ENCODE data around the gene HACD2.
"Not testable (repeated sequence)": the region's sequence is repeated elsewhere in the genome, so short reads cannot be mapped to it uniquely, and the experiment has no call there.

Gene HACD2

DNA sequence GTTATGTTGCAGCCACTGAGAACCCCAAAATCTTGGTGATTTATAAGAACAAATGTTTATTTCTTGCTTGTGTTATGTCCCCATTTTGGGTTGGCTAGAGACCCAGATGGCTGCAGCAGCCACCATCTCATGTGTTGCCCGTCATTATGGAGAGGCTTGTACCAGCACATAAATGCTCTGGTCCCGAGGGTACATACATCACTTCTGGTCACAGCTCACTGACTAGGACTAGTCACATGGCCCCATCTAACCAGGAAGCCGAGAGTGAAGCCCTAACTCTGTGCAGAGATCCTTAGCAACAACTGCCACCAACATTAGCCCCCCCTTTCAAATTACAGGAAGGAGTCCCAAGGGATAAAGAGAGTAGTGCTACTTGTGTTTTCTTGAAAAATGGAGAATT is 25.5 kb upstream of the HACD2 start:
- no peak for DNase-seq

DNA sequence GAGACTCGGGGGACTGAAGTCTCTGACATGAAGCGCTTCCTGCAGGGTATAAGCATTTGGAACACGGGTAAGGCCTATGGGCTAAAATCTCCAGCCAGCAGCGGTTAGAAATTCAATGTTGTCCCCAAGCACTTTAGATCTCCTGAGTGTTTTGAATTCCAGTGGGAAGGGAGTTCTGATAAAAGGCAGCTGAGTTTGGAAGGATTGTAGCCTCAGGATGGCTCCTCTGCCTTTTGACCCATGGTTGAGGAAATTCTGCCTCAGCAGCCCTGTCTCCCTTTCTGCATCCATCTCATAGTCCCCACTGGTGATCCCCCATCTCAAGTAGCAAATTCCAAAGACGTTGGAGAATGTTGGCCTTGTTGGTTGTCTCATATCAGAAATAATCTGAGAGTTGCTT is 24.2 kb upstream of the HACD2 start:
- DNase-seq: no peak

DNA sequence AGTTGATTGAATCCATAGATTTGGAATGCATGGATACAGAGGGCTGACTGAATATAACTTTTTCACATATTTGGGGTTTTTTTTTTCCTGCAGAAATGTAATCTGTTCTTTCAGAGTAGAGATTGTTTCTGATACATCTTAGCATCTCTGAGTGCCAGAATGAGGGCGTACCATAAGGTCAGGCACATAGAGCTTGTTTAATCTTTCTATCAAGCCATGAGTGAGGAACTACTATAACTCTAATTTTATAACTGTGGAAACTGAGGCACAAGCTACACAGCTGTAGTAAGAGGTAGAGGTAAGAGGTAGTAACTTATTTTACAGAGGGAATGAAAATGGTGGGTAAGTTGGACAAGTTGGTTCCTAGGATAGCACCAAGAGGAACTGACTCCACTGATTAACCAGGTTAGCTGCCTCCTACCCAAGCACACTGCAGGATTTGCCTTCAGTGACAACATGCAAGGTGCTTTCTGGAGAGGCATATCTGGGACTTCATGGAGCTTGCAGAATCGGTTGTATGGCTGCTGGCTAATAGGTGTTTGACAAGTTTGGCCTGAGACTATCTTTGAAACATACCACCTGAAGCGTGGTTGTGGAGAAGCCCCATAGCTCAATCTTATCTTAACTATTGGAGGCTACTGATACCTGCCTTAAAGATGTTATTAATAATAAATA is 23.5 kb upstream of the HACD2 start:
- DNase-seq: no peak

DNA sequence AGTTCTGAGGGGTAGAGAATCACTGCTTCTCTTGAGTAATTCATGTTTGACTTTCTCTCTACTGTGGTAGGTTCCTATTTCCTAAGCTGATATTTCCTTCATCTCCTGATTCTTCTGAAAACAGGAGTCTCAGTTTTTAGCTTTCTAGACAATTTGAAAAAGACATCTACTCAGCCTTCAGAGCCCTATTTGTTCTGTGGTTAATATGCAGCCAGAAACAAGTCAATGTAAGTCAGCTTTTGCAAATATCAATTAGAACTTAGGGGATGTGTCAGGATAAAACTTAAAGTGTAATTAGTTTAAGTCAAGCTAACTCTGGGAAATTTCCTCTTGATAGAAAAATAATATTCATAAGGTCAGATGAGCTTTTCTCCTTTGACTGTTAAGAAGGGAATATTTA is 21.7 kb upstream of the HACD2 start:
- DNase-seq: no peak

DNA sequence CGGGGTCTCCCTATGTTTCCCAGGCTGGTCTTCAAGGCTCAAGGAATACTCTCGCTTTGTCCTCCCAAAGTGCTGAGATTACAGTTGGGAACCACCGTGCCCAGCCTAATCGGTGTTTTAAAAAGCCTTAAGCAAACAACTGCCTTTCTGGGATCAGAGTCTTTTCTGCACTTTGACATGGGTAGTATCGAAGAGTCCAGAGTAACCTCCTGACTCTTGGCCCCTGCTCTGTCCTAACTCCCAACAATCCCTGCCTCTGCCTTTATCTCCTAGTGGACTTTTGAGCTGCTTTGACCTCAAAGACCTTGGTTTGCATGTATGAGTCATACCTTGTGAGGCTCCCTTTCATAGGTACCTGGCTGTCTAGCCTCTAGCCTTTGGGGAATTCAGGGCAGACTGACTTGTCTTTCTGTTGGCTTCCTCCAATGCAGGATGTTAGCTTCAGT is 21.0 kb upstream of the HACD2 start:
- no peak for DNase-seq

DNA sequence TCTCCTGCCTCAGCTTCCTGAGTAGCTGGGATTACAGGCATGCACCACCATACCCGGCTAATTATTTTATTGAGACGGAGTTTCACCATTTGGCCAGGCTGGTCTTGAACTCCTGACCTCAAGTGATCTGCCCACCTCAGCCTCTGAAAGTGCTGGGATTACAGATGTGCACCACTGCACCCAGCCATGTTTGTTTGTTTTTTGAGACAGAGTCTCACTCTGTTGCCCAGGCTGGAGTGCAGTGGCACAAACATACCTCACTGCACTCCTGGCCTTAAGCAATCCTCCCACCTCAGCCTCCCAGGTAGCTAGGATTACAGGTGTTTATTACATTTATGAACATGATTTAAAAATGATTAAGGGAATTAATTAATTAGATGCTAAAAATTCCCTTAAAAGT is 18.3 kb upstream of the HACD2 start:
- not testable (repeated sequence) for DNase-seq

DNA sequence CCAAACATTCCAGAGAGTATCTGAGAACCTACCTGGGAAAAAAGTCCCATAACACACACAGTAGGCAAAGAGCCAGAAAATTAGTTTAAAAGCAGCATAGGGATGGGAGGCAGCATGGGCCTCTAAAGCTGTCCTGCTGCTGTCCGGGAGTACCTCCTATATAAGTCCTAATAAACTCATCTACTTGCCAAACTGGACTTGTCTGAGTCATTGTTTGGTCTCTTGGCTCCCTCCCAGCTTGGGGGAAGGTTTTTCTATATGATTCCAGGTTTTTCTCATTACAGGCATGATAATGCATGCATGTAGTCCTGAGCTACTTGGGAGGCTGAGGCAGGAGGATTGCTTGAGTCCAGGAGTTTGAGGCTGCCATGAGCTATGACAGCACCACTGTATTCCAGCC is 17.5 kb upstream of the HACD2 start:
- no peak for DNase-seq

DNA sequence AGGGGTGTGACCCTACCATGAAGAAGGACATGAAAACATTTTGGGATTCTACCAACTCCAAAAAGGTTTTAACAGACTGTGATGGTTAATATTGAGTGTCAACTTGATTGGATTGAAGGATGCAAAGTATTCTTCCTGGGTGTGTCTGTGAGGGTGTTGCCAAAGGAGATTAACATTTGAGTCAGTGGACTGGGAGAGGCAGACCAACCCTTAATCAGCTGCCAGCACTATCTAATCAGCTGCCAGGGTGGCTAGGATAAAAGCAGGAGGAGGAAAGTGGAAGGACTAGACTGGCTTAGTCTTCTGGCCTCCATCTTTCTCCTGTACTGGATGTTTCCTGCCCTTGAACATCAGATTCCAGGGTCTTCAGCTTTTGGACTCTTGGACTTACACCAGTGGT is 16.0 kb upstream of the HACD2 start:
- DNase-seq: not testable (repeated sequence)

DNA sequence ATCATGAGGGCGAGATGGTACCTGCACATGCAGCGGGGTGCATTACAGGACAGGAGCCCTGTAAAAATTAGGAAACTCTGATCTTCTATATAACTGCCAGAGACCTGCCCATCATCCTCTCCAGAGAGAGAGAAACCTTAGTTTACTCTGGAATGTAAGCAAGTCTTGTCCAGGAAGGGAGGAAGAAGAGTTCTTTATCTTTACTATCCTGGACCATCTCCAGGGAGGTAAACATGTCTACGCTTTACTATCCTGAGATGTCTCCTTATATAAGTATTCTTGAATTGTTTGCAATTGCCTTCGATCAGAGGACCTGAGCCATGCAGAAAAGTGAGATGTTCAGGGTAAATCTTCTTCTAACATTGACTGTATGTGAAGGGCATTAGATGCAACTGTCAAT is 12.7 kb upstream of the HACD2 start:
- DNase-seq: no peak

DNA sequence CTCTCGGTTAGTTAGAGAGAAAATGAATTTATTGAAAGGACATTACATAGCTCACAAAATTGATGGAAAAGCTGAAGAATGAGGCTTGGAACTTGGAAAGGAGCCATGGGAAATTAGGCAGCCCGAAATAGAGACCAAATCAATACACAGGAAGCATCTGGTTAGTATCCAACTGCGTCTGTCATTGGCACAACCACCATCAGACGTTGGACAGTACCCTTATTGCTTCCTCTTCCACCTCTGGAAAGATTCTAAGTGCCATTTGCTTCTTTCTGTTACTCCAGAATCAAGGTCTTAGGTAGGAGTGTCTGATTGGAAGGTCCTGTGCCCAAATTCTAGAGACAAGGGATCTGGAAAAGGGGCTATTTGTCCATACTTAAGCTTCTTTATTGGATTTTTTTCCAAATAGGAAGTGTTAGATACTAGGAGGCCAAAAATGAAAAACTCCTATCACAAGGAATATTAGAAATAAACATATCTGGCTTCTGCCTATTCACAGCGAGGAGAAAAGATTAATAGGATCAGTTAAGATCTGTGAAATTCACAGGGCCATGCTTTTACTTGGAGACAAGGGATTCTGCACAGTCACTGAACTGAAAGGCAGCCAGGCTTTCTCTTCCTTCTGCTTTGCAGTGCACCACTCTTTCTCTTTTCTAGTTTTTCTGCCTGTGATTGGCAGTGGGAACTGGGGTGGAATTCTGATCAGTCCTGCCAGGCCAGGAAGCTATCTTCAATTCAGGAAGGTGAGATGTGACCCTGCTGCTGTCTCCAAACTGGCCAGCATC is 10.7 kb upstream of the HACD2 start:
- no peak for DNase-seq

DNA sequence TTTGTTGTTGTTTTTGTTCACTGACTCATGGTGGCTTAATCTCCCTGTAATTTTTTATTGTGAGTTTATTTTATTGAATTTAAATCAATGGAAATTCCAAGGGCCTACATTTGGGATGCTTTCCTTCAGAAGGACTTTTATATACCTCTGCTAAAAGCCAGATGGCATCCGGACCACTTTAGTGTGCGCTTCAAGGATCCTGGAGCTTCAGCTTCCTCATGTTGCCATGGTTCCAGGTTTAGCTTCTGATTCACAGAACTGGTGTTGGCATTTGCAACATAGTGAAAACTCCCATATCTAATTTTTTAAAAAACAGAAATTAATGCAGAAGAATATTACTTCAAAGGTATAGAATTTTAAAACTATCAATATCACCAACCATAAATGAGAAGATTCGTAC is 8.5 kb upstream of the HACD2 start:
- no peak for DNase-seq

DNA sequence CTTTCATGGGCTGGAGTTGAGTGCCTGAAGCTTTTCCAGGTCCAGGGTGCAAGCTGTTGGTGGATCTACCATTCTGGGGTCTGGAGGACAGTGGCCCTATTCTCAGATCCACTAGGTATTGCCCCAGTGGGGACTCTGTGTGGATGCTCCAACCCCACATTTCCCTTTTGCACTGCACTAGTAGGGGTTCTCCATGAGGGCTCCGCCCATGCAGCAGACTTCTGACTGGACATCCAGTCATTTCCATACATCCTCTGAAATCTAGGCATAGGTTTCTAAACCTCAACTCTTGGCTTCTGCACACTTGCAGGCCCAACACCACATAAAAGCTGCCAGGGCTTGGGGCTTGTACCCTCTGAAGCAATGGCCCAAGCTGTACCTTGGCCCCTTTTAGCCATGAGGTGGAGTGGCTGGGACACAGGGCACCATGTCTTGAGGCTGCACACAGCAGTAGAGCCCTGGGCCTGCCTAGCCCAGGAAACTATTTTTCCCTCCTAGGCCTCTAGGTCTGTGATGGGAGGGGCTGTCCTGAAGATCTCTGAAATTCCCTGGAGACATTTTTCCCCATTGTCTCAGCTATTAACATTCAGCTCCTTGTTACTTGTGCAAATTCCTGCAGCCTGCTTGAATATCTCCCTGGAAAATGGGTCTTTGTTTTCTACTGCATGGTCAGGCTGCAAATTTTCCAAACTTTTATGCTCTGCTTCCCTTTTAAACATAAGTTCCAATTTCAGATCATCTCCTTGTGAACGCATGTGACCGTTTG is 6.0 kb upstream of the HACD2 start:
- DNase-seq: no peak

DNA sequence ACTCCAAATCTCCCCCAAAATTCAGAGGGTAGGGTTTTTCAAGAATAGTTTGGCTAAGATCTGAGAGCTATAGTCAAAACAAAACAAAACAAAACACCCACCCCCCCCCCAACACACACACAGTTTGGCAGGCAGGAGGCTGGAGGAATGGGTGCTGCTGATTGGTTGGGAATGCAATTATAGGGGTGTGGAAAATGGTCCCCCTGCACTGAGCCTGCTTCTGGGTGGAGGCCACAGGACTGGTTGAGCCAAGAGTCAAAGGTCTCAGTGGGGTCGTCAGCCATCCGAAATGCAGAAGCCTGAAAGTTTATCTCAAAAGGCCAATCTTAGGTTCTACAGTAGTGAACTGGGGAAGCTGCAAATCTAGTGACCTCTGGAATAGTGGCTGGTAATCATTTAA is 2.5 kb upstream of the HACD2 start:
- no peak for DNase-seq

DNA sequence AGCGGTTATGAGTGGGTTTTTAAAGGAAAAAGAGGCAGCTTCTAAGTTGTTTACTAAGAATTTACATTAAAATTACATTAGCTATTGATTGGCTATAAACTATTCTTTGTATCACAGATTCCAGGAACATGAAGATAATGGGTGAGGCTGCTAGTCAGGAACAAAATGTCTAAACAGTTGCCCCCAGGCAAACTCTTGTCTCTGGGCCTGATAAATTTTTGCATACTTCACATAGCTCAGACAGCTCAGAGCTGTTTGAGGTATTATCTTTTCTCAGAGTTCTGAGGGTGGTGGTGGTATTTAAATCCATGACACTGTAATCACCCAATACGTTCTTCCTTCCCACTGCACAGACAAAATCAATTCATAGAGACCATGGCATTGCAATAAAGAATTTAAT is 2.1 kb upstream of the HACD2 start:
- DNase-seq: no peak

DNA sequence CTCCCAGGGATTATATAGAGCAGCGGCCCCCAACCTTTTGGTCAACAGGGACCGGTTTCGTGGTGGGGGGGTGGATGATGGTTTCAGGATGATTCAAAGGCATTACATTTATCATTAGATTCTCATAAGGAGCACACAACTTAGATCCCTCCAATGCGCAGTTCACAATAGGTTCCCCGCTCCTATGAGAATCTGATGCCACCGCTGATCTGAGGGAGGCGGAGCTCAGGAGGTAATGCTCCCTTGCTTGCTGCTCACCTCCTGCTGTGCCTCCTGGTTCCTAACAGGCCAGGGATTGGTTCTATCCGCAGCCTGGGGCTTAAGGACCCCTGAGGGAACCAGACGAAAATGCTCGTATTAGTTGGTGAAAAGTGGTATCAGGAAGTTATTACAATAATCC is 1.3 kb upstream of the HACD2 start:
- DNase-seq: peak; percentile 55 to 61

DNA sequence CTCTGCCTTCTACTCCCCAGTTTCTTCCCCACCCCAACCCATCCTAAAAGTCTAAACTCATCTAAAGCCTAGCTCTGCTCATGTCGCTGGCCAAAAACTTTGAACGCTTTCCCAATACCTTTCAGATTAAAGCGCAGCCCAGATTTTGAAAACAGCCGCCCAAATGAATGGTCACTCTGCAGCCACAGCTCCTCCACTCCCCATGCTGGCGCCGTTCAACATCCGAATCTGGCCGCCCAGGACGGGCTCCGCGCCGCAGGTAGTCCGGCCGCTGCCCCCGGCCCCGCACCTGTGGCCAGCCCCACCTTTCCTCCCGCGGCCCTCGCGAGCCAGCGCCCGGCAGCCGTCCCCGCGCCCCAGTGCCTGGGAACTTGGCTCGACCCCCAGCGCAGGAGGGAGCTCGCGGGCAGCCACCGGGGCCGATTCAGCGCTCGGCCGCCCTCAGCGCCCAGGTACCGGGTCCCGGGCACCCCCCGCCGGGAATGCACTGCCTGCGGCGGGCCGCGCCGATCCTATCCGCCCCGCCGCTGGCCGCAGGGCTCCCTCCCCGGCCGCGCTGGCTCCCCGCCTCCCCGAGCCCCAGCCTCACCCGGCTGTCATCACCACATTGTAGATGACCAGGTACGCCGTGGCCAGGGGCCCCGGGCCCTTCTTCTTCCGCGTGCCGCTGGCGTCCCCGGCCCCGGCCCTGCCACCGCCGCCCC is 417 bp downstream of the HACD2 start:
- DNase-seq: peak; percentile 39 to 44

DNA sequence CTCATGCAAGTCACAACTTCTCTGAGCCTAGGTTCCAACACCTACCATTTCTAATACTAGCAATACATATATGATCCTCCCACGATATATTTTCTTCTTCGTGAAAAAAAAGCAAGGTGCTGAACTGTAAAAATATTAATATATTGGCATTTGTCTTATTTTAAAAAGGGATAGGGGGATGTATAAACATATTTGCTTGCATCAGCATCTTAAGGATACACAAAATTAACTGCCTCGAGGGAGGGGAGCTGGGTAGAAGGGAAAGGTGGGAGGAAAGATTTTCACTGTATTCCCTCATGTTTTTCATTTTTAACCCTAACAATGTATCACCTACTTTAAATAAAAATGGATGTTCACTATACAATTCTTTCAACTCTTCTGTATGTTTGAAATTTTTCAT is 1.3 kb downstream of the HACD2 start:
- DNase-seq: no peak

DNA sequence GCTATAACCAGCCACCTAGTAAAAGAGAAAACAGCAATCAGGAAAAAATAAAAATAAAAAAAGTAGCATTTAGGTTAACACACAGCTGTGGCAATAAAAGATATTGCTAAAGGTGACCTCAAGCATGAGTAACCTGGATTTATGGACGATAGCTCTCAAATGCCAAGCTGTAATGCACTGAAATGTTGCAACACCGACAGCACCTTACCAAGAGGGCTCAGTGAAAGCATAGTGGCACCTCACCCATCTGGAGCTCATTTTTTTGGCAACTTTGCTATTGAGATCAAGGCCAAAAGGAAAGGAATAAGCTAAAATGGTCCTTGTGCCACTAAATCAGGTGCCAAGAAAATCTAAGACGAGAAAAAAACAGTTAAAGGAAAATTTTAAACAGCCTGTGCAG is 2.5 kb downstream of the HACD2 start:
- DNase-seq: no peak

DNA sequence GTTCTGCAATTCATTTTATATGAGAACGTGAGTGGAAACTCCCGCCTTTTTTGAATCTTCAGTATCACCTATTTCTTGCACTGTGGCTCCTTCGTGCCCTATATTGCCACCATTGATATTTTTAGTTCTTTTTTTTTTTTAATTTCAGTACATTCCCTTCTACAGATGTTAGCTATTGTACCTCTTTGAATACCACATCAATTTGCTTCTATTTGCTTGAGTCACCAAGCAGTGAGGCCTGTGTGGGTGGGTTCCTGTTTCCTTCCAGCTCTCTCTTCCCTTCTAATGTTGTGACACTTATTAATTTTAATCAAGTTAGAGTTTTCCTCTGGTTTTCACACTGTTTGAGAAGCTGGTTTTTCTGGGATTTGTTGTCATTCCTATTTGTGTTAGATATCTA is 8.7 kb downstream of the HACD2 start:
- no peak for DNase-seq

DNA sequence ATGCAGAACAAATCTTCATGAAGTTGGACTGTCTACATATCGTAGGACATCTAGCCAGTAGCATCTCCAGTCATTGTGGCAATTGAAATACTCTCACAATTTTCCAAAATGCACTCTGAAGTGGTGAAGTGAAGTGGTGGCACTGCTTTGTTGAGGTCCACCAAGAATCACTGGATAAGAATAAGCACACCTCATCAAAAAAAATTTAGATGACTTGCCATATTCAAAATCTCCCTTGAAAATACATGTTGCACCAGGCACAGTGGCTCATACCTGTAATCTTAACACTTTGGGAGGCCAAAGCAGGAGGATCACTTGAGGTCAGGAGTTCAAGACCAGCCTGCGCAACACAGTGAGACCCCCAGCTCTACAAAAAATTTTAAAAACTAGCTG is 12.9 kb downstream of the HACD2 start:
- DNase-seq: no peak

DNA sequence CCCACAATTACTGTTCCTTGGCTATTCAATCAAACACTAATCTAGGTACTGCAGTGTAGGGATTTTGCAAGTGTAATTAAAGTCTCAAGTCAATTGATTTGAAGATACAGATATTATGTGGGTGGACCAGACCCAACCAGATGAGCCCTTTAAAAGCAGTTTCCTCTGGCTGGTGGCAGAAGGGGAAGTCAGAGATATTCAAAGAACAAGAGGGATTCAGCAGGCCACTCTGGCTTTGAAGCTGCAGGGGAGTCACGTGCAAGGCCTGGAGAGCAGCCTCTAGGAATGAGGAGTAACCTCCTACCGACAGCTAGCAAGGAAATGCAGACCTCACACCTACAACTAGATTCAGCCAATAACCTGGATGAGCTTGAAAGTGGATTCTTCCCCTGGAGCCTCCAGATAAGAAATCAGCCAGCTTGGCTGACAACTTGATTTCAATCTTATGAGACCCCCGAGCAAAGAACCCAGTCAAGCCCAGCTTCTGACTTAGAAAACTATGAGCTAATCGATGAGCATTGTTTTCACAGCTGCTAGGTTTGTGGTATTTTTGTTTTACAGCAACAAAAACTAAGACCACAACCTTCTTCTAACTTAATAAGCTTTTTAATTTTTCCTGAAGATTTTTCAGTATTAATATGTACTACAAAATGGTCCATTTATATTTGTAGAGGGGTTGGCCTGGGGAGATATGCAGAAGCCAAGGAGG is 13.4 kb downstream of the HACD2 start:
- DNase-seq: no peak

DNA sequence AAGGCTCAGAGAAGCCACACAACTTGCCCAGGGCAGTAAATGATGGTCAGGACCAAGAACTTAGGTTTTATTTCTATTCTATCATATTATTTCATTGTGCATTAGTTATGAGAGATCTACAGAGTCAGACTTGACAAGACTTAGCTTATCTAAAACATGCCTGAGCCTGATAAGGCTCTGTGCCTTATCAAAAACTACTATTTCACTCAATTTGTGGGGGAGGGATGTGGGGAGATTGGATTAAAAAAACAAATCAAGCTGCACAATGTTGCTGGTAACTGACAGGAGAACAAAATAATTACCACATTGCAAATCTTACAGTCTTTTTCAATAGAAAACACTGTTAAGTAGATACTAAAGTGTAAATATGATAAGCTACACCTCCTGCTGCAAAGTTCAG is 16.0 kb downstream of the HACD2 start:
- DNase-seq: no peak

DNA sequence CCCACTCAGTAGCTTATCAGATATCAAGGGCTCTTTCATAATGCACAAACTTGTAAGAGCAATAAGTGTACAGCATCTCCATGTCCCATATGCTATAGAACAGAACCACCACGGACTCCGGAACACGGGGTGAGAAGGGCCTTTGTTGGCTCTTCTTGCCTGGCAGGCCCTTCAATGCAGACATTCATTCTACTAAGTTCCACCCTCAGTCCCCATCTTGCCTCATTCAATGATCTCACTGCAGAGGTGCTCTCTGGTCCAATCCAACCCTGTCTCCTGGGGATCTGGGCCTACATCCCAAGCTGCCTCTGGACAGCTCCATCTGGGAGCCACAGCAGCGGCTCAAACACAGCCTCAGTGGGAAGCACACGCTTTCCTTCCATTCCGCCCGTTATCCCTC is 16.8 kb downstream of the HACD2 start:
- no peak for DNase-seq

Measured in NCI-H1930 (cell line).